MM.1S (cell line): Measurements from ENCODE around the gene E2F2.
"Not testable (repeated sequence)": the region's sequence is repeated elsewhere in the genome, so short reads cannot be mapped to it uniquely, and the experiment has no call there.

Experiments used
- DNase-seq: peaks from one replicate; pipeline ENCODE4 v3.0.0-alpha.2; 2015
- H2AFZ ChIP-seq: fragments of 300-600 bp; sonication (generic); 2 replicates; pipeline ENCODE4 v1.6.0; 2016; ENCODE audit warnings: antibody characterized with exemption, low read length
- H3F3A ChIP-seq: fragments of 300-600 bp; sonication (generic); 2 replicates; pipeline ENCODE4 v1.6.1; 2016; ENCODE audit warnings: mild to moderate bottlenecking, antibody characterized with exemption, low read length, moderate library complexity, mixed read lengths; ENCODE audit not compliant: insufficient read depth
- H3K27ac ChIP-seq: fragments of 300-600 bp; sonication (generic); 2 replicates; pipeline ENCODE4 v1.5.1; 2016; ENCODE audit warnings: mild to moderate bottlenecking, low read length
- H3K27me3 ChIP-seq: fragments of 300-600 bp; sonication (generic); replicated peaks from 2 replicates; pipeline ENCODE4 v1.6.0; 2016; ENCODE audit warnings: low read length; ENCODE audit not compliant: insufficient read depth
- H3K36me3 ChIP-seq: fragments of 300-600 bp; sonication (generic); replicated peaks from 2 replicates; pipeline ENCODE4 v1.6.1; 2016; ENCODE audit warnings: mild to moderate bottlenecking, low read length, mixed read lengths; ENCODE audit not compliant: insufficient read depth
- H3K4me1 ChIP-seq: fragments of 300-600 bp; sonication (generic); 2 replicates; pipeline ENCODE4 v1.6.1; 2016; ENCODE audit warnings: low read length, mixed read lengths
- H3K4me2 ChIP-seq: fragments of 300-600 bp; sonication (generic); 2 replicates; pipeline ENCODE4 v1.6.0; 2016; ENCODE audit warnings: low read depth, low read length
- H3K4me3 ChIP-seq: fragments of 300-600 bp; sonication (generic); 2 replicates; pipeline ENCODE4 v1.5.1; 2016; ENCODE audit warnings: low read length, mixed read lengths
- H3K79me2 ChIP-seq: fragments of 300-600 bp; sonication (generic); 2 replicates; pipeline ENCODE4 v1.6.1; 2016; ENCODE audit warnings: mixed run types, low read length, mixed read lengths
- H3K9ac ChIP-seq: fragments of 300-600 bp; sonication (generic); 2 replicates; pipeline ENCODE4 v1.6.1; 2016; ENCODE audit warnings: low read length, mixed read lengths
- H3K9me2 ChIP-seq: fragments of 300-600 bp; sonication (generic); replicated peaks from 2 replicates; pipeline ENCODE4 v1.6.1; 2016; ENCODE audit warnings: mild to moderate bottlenecking, low read length, mixed read lengths; ENCODE audit not compliant: insufficient read depth
- H3K9me3 ChIP-seq: fragments of 300-600 bp; sonication (generic); replicated peaks from 2 replicates; pipeline ENCODE4 v1.6.1; 2016; ENCODE audit warnings: mild to moderate bottlenecking, low read length, mixed read lengths; ENCODE audit not compliant: insufficient read depth
- H4K20me1 ChIP-seq: fragments of 300-600 bp; sonication (generic); 2 replicates; pipeline ENCODE4 v1.6.1; 2016; ENCODE audit warnings: mild to moderate bottlenecking, low read length, moderate library complexity, mixed read lengths; ENCODE audit not compliant: insufficient read depth
- EZH2 ChIP-seq: fragments of 300-600 bp; sonication (generic); optimal IDR thresholded peaks from 2 replicates; pipeline ENCODE3; 2017; ENCODE audit warnings: low read depth, mild to moderate bottlenecking, antibody characterized with exemption, low read length, mixed read lengths
- EZH2phosphoT487 ChIP-seq: fragments of 300-600 bp; sonication (generic); IDR thresholded peaks from 2 replicates; pipeline ENCODE4 v1.6.1; 2018; ENCODE audit warnings: antibody characterized with exemption, low read length
- TF ChIP-seq, protein P1 (sequence below): fragments of 300-600 bp; sonication (generic); IDR thresholded peaks from 2 replicates; pipeline ENCODE4 v1.5.1; 2016; ENCODE audit warnings: antibody characterized with exemption, low read length, mixed read lengths

E2F2 gene

DNA sequence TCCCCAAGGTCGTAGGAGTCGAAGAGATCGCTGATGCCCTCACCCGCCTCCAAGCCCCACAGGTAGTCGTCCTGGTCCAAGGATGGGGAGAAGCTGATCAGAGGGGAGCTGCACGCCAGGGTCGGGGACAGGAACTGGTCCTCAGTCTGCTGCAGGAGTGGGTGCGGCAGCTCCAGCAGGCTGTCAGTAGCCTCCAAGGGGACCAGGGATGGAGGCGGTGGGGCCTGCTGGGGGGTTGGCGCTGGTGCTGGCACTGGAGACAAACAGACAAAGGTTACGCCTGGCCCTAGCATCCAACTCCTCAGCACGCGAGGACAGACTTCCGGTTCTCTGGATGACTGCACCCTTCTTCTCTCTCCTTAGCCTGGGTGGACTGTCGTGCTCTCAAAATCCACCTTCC, 21.1 kb downstream of the E2F2 start:
- Histone ChIP-seq H3K4me3 (no peak overlapping the region), H3K9me2 (no peaks in the 10 kb centered on the region), H3F3A (peaks cover 22% of the 10 kb centered on the region), H3K4me2 (no peak overlapping the region), H3K27me3 (no peaks in the 10 kb centered on the region), H3K36me3 (peaks cover 40% of the 10 kb centered on the region), H3K27ac (no peak overlapping the region), H3K4me1 (no peaks in the 10 kb centered on the region), H3K79me2 (peaks cover 57% of the 10 kb centered on the region), H4K20me1 (no peaks in the 10 kb centered on the region), H2AFZ (no peak overlapping the region), H3K9ac (no peak overlapping the region), H3K9me3 (no peaks in the 10 kb centered on the region)
- no peak for DNase-seq
- TF ChIP-seq, protein P1, sequence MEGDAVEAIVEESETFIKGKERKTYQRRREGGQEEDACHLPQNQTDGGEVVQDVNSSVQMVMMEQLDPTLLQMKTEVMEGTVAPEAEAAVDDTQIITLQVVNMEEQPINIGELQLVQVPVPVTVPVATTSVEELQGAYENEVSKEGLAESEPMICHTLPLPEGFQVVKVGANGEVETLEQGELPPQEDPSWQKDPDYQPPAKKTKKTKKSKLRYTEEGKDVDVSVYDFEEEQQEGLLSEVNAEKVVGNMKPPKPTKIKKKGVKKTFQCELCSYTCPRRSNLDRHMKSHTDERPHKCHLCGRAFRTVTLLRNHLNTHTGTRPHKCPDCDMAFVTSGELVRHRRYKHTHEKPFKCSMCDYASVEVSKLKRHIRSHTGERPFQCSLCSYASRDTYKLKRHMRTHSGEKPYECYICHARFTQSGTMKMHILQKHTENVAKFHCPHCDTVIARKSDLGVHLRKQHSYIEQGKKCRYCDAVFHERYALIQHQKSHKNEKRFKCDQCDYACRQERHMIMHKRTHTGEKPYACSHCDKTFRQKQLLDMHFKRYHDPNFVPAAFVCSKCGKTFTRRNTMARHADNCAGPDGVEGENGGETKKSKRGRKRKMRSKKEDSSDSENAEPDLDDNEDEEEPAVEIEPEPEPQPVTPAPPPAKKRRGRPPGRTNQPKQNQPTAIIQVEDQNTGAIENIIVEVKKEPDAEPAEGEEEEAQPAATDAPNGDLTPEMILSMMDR, result no peak
- TF ChIP-seq EZH2phosphoT487, result no peak
- TF ChIP-seq EZH2, result no peak

DNA sequence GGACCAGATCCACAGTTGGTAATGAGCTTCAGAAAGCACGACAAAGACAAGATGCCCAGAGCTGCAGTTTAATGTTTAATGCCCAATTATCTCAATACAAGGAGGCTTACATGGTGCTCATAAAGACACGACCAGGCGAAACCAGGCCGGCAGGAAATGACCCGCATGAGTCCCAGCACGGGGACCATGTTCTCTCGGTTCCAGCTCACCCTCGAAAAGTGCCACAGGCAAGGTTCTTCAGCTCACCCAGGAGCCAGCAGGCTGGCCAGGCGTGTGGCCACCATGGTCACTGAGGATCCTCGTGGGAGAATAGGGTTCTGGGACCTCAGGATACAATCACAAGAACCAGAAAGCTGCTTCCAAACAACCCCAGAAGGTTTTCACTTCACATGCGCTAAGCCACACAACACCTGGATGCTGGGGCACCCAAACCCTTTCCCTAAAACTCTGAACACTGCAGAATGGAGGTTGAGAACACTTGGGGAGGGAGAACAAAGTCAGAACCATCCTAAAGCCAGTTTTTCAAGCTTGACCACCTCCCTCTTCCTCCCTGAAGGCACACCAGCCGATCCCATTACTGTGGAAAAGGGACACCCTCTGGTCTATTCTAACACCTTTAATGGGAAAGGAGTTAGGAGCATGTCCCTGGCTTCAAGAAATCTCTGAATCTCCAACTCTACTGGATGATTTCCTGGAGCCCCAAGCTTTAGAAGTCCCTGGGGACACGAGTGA, 24.5 kb downstream of the E2F2 start:
- DNase-seq, result no peak
- Histone ChIP-seq H3K36me3 (peaks cover 30% of the 10 kb centered on the region), H3K27ac (no peak overlapping the region), H3K4me1 (no peaks in the 10 kb centered on the region), H2AFZ (no peak overlapping the region), H3K79me2 (peaks cover 28% of the 10 kb centered on the region), H3K4me3 (no peak overlapping the region), H3K9me2 (no peaks in the 10 kb centered on the region), H3K9me3 (no peaks in the 10 kb centered on the region), H4K20me1 (no peaks in the 10 kb centered on the region), H3K4me2 (no peak overlapping the region), H3K27me3 (no peaks in the 10 kb centered on the region), H3K9ac (no peak overlapping the region), H3F3A (peaks cover 14% of the 10 kb centered on the region)
- TF ChIP-seq EZH2 (no peak), EZH2phosphoT487 (no peak)
- TF ChIP-seq, protein P1, result no peak

DNA sequence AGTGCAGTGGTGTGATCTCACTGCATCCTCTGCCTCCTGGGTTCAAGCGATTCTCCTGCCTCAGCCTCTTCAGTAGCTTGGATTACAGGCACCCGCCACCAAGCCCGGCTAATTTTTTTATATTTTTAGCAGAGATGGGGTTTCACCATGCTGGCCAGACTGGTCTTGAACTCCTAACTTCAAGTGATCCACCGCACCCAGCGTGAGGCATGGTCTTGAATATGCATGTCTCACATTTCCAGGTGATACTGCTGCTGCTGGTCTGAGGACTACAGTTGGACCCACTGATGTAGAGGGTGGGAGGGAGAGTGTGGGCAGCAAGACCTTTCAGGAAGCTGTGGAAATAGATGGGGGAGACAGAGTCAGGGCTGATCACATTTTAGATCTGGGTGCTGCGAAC, 25.2 kb downstream of the E2F2 start:
- no peaks in the 10 kb centered on the region for H4K20me1 ChIP-seq
- no peaks in the 10 kb centered on the region for H3K9me2 ChIP-seq
- DNase-seq, result no peak
- H3F3A ChIP-seq, result peaks cover 14% of the 10 kb centered on the region
- no peaks in the 10 kb centered on the region for H3K27me3 ChIP-seq
- no peak overlapping the region for H3K9ac ChIP-seq
- no peak overlapping the region for H2AFZ ChIP-seq
- no peak overlapping the region for H3K4me3 ChIP-seq
- no peak overlapping the region for H3K4me2 ChIP-seq
- no peaks in the 10 kb centered on the region for H3K4me1 ChIP-seq
- H3K36me3 ChIP-seq, result peaks cover 25% of the 10 kb centered on the region
- TF ChIP-seq EZH2, result no peak
- TF ChIP-seq, protein P1, result no peak
- H3K9me3 ChIP-seq, result no peaks in the 10 kb centered on the region
- no peak overlapping the region for H3K27ac ChIP-seq
- H3K79me2 ChIP-seq, result peaks cover 21% of the 10 kb centered on the region

DNA sequence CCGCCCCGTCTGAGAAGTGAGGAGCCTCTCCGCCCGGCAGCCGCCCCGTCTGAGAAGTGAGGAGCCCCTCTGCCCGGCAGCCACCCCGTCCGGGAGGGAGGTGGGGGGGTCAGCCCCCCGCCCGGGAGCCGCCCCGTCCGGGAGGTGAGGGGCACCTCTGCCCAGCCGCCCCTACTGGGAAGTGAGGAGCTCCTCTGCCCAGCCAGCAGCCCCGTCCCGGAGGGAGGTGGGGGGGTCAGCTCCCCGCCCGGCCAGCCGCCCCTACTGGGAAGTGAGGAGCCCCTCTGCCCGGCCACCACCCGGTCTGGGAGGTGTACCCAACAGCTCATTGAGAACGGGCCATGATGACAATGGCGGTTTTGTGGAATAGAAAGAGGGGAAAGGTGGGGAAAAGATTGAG, 26.9 kb downstream of the E2F2 start:
- not testable (repeated sequence) for H3K27ac ChIP-seq, H3K4me1 ChIP-seq, H4K20me1 ChIP-seq, H3K27me3 ChIP-seq, H3K9me2 ChIP-seq, DNase-seq, H3K4me3 ChIP-seq, H3K9ac ChIP-seq, H3K9me3 ChIP-seq, H3K79me2 ChIP-seq, H3K4me2 ChIP-seq, H3K36me3 ChIP-seq, H2AFZ ChIP-seq
- H3F3A ChIP-seq, result peaks cover 14% of the 10 kb centered on the region
